Activated T-cell treated with anti-CD3 and anti-CD28 coated beads for 24 hours (primary cell): Measurements from ENCODE around the gene ZNF385B.

Experiments
- DNase-seq: peaks from one replicate; pipeline ENCODE4 v3.0.0-alpha.2; 2020; ENCODE audit warnings: low read depth

The ZNF385B gene

GRCh38 chr2:179581605-179582004, 279.8 kb downstream of the ZNF385B start:
- no peak for DNase-seq

- DNase-seq: no peak
Measured at GRCh38 chr2:179580378-179581146, 280.9 kb downstream of the ZNF385B start.

- no peak for DNase-seq
Measured at GRCh38 chr2:179579800-179580199, 281.6 kb downstream of the ZNF385B start.

GRCh38 chr2:179578171-179578916, 283.1 kb downstream of the ZNF385B start:
- DNase-seq: no peak

DNA sequence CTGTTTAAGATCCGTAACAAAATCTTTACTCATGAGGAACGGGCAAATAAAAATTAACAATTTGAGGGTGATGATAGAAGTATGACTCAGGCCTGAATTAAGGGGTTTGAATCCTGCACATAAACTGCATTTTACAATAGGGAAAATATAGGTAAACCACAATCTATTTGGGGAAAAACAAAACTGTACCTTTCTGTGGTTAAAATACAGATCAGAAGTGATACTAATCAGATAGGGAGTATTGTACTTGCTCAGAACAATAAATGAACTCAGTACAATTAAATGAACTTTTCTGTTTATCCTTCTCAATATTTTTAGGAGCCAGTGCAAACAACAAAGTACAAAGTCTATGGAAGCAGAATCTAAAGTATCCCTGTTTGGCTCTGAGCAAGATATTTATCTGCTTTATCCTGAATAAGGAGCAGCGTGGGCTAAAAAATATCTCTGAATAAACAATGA, 287.3 kb downstream of the ZNF385B start:
- no peak for DNase-seq

DNA sequence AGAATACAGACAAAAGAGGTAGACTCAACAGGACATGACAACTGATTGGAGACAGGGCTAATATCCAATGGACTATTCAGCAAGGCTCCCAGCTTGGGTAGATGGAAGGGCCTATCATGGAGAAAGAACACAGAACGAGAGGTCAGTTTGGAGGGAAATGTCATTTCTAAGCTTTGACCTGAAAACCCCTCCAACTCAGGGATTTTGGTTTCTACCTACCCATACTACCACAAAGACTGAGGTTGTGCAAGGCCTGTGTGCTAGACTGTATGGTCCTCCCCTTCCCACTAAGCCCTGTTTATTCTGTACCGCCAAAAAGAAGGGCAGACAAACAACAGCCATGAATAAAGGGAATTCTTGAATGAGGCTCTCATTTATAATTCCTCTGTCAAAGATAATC, 288.9 kb downstream of the ZNF385B start:
- no peak for DNase-seq

GRCh38 chr2:179571721-179572120, 289.7 kb downstream of the ZNF385B start:
- no peak for DNase-seq

GRCh38 chr2:179571252-179571651, 290.2 kb downstream of the ZNF385B start:
- DNase-seq: no peak

GRCh38 chr2:179569831-179570233, 291.6 kb downstream of the ZNF385B start:
- DNase-seq: no peak

DNA sequence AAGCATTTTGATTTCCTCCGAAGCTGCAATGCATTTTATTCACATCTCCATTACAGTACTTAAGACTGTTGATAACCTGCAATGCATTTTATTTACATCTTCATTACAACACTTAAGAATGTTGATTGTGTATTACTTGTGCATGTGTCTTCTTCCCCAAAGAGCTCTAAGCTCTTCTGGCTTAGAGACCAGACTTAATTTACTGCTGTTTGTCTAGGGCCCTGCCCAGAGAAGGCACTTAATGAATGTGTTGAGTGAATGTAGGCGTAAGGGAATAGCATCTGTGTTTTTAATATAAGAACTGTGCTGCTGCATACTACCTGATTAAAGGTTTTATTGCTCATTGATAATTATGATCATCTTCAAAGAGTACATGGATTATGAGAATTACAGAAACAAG, 295.6 kb downstream of the ZNF385B start:
- no peak for DNase-seq

DNA sequence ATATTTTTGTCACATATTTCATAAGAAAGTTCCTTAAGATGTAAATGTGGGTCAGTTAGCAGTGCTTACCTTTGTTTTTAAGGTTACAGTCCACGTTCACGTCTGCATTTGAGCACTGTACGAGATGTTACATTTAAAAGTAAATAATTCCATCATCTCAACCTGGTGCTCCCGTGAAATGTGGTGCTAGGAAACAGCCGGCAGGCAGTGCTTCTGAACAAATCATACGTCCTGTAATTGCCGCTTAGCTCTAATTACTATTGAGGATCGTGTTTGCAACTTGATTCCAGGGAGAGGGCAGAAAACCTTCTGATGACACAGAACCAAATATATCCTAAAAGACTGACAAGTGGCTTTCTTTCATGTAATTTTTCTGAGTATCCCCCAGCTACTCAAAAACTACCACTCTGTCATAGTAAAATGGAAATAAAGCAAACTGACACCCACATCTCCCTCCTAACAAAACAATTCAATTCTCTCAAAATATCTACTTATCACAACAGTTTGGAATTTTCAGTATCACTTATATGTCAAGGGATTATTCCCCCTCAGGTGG, 299.0 kb downstream of the ZNF385B start:
- DNase-seq: no peak

DNA sequence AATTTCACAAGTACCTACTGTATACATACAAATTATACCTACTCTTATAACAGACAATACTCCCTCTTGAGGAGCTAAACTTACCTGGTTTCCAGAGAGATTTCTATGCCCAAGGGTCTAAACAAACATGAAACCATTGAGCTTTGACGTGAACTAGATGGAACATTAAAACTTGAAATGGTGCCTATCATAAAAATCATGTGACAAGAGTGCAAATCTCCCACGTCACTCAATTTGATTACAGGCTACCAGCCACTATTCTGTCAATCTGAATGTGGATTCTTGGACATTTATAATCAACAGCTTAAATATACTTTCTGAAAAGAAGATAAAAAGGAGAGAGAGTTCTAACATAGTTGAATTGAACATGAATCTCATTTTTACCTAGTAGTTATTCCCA, 299.7 kb downstream of the ZNF385B start:
- DNase-seq: no peak

GRCh38 chr2:179560257-179560735, 301.1 kb downstream of the ZNF385B start:
- no peak for DNase-seq

GRCh38 chr2:179559108-179559806, 302.2 kb downstream of the ZNF385B start:
- no peak for DNase-seq

GRCh38 chr2:179558010-179558934, 303.1 kb downstream of the ZNF385B start:
- DNase-seq: no peak

GRCh38 chr2:179556425-179556824, 305.0 kb downstream of the ZNF385B start:
- DNase-seq: no peak

DNA sequence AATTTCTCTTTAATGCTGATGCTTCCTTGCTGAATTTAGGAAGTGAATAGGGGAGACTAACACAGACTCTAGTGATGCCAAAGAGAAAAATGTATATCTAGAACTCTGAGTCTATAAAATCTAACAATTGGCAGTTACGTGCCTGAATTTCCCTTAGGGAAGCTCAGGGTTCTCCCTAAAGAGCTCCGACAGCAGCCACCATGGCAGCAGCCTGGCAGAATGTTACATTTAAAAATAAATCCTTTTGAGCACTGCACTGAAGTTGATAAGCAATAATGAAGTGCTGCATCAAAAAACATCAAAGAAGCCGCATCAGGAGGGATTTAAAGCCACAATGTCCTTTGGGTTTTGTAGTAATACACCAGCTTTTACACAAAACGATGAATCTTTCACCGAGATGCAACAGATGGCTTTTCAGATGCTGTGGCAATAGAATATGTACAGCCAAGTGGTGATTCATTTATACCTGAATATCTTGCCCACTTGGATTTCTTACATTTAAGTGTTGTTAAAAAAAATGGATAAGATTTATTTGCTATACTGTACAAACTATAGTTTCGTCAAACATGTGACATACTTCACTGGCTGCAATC, 305.6 kb downstream of the ZNF385B start:
- DNase-seq: no peak

- DNase-seq: no peak
Measured at GRCh38 chr2:179554639-179555386, 306.6 kb downstream of the ZNF385B start.

GRCh38 chr2:179553382-179553781, 308.0 kb downstream of the ZNF385B start:
- DNase-seq: no peak

DNA sequence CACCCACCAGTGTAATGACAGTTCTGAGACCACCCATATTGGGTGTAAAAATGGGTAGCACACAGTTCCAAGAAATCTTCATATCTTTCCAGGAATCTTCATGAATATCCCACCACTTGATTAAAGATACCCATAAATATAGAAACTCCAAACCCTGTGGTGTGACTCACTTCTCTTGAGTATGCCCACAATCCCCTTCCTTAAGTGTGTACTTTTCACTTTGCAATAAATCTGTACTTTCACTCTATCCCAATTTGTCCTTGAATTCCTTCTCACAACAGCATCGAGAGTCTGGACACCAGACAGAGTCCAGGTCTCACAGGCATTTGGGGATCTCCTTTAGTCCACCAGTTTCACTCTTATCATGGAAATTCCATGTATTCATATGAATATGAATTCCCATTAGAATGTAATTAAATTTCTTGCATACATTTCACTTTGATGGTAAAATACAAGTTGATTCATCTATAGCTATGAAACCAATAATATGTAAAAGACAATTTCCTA, 309.8 kb downstream of the ZNF385B start:
- no peak for DNase-seq
